ENCODE data around the gene KRT6C. TPM values are rescaled to one million over a fixed set of nuclear protein-coding genes. Genes with fewer than 3 reads are reported as not detected.
"Not testable (repeated sequence)": the region's sequence is repeated elsewhere in the genome, so short reads cannot be mapped to it uniquely, and the experiment has no call there.

KRT6C gene
- total RNA-seq, 4 donors from 2014 or later, result not detected

GRCh38 chr12:52458861-52459260 lies 14.7 kb downstream of the KRT6C start:
- no peaks in the 10 kb centered on the region for H3K36me3 ChIP-seq
- TF ChIP-seq, protein P1, sequence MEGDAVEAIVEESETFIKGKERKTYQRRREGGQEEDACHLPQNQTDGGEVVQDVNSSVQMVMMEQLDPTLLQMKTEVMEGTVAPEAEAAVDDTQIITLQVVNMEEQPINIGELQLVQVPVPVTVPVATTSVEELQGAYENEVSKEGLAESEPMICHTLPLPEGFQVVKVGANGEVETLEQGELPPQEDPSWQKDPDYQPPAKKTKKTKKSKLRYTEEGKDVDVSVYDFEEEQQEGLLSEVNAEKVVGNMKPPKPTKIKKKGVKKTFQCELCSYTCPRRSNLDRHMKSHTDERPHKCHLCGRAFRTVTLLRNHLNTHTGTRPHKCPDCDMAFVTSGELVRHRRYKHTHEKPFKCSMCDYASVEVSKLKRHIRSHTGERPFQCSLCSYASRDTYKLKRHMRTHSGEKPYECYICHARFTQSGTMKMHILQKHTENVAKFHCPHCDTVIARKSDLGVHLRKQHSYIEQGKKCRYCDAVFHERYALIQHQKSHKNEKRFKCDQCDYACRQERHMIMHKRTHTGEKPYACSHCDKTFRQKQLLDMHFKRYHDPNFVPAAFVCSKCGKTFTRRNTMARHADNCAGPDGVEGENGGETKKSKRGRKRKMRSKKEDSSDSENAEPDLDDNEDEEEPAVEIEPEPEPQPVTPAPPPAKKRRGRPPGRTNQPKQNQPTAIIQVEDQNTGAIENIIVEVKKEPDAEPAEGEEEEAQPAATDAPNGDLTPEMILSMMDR (IDR thresholded peaks at IDR 0.05), result no peak
- TF ChIP-seq EP300 (IDR thresholded peaks at IDR 0.05), result no peak
- no peak for TF ChIP-seq POLR2A (IDR thresholded peaks at IDR 0.05; ENCODE audit: low read depth)
- no peak for TF ChIP-seq POLR2AphosphoS5 (IDR thresholded peaks at IDR 0.05)
- intact Hi-C loops (cut with DNase I), result no loop called here
- H3K27me3 ChIP-seq, result no peaks in the 10 kb centered on the region
- no peaks in the 10 kb centered on the region for H3K9me3 ChIP-seq
- H3K4me1 ChIP-seq, result no peaks in the 10 kb centered on the region
- H3K4me3 ChIP-seq, result no peak overlapping the region
- no peak overlapping the region for H3K27ac ChIP-seq (replicated peaks in 1 of 4)
- no peak for DNase-seq (ENCODE audit: extremely low spot score)
- WGBS, result 96% methylated on average over 5 of the region's 5 CpGs

GRCh38 chr12:52455821-52456220 lies 17.8 kb downstream of the KRT6C start:
- TF ChIP-seq POLR2AphosphoS5 (IDR thresholded peaks at IDR 0.05), result no peak
- TF ChIP-seq, protein P1 (IDR thresholded peaks at IDR 0.05), result no peak
- TF ChIP-seq EP300 (IDR thresholded peaks at IDR 0.05), result no peak
- TF ChIP-seq POLR2A (IDR thresholded peaks at IDR 0.05; ENCODE audit: low read depth), result no peak
- WGBS, result 83% methylated on average over 1 of the region's 1 CpG
- intact Hi-C loops (cut with DNase I), result no loop called here
- no peak overlapping the region for H3K4me3 ChIP-seq
- no peak for DNase-seq (ENCODE audit: extremely low spot score)
- no peaks in the 10 kb centered on the region for H3K36me3 ChIP-seq
- H3K9me3 ChIP-seq, result no peaks in the 10 kb centered on the region
- no peaks in the 10 kb centered on the region for H3K4me1 ChIP-seq
- H3K27ac ChIP-seq (replicated peaks in 1 of 4), result no peak overlapping the region
- no peaks in the 10 kb centered on the region for H3K27me3 ChIP-seq

DNA sequence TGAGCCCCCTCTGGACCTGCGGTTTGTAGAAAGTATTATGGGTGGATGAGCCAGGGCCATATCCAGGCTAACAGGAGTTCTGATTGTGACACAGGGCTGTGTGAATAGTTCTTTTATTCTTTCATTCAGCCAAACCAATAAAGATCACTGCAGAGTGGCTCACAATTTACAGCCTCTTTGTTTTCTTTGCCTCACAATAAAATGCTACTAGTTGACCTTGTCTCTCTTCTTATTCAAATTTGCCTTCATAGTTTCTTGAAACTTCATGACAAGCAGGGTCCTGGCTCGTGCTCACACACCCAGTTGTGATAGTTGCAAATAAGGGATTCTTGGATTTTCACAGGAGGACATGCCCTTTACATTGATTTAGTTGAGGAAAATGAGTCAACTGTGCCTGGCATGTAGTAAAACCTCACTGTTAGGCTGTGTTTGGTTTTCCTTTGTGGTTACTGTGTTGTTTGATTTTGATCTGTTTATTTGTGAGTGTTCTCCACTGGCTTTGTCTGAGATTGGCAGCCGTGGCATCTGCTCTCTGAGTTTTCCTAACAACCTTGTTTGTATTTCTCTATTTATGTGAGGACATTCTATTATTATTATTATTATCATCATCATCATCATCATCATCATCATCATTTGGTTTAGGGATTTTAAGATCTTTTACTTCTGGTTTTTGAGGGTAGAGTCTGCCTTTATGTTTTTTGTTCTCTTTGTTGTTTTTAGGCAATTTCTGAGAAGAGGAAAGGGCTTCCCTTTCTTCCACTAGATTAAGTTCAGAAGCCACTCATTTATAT lies 19.0 kb downstream of the KRT6C start:
- Histone ChIP-seq H3K4me3 (no peak overlapping the region), H3K27ac (replicated peaks in 1 of 4) (no peak overlapping the region), H3K4me1 (no peaks in the 10 kb centered on the region), H3K36me3 (no peaks in the 10 kb centered on the region), H3K9me3 (no peaks in the 10 kb centered on the region), H3K27me3 (peaks cover 0 to 4% (median 0%) of the 10 kb centered on the region in 4 donors)
- DNase-seq (ENCODE audit: extremely low spot score), result peak; percentile 34
- TF ChIP-seq POLR2A (IDR thresholded peaks at IDR 0.05; ENCODE audit: low read depth), result no peak
- intact Hi-C loops (cut with DNase I), result no loop called here
- WGBS, result 67% methylated on average over 3 of the region's 3 CpGs

- H3K4me1 ChIP-seq, result no peaks in the 10 kb centered on the region
- peaks cover 0 to 4% (median 0%) of the 10 kb centered on the region in 4 donors for H3K27me3 ChIP-seq
- TF ChIP-seq POLR2A (IDR thresholded peaks at IDR 0.05; ENCODE audit: low read depth) (no peak), POLR2AphosphoS5 (IDR thresholded peaks at IDR 0.05) (no peak), EP300 (IDR thresholded peaks at IDR 0.05) (no peak)
- TF ChIP-seq, protein P1 (IDR thresholded peaks at IDR 0.05), result no peak
- intact Hi-C loops (cut with DNase I), result no loop called here
- DNase-seq (ENCODE audit: extremely low spot score), result peak; percentile 34
- H3K4me3 ChIP-seq, result no peak within 1 kb of the TSS
- H3K36me3 ChIP-seq, result no peaks in the 10 kb centered on the region
- WGBS, result 98% methylated on average over 6 of the region's 6 CpGs
- no peaks in the 10 kb centered on the region for H3K9me3 ChIP-seq
- no peak within 1 kb of the TSS for H3K27ac ChIP-seq (replicated peaks in 1 of 4)
These were observed 21.5 kb downstream of the KRT6C start, which contains the start of gene KRT6B for GRCh38 chr12:52452101-52452500. Gene KRT6B, minus strand, starts transcription at chr12:52452146. Its CDS starts 68 bp downstream, at chr12:52452078.

- Histone ChIP-seq H3K27me3 (peaks cover 0 to 4% (median 0%) of the 10 kb centered on the region in 4 donors), H3K4me1 (no peaks in the 10 kb centered on the region), H3K9me3 (no peaks in the 10 kb centered on the region), H3K27ac (replicated peaks in 1 of 4) (no peak overlapping the region), H3K36me3 (no peaks in the 10 kb centered on the region), H3K4me3 (no peak overlapping the region)
- 57% methylated on average over 3 of the region's 3 CpGs for WGBS
- TF ChIP-seq, protein P1 (IDR thresholded peaks at IDR 0.05), result no peak
- intact Hi-C loops (cut with DNase I), result no loop called here
- DNase-seq (ENCODE audit: extremely low spot score), result peak; percentile 29
These were observed 25.4 kb downstream of the KRT6C start for GRCh38 chr12:52448228-52448627.

GRCh38 chr12:52447196-52447595 lies 26.4 kb downstream of the KRT6C start:
- H3K4me1 ChIP-seq; H3K9me3 ChIP-seq; DNase-seq (ENCODE audit: extremely low spot score); H3K27me3 ChIP-seq; H3K27ac ChIP-seq (replicated peaks in 1 of 4); H3K4me3 ChIP-seq; H3K36me3 ChIP-seq; intact Hi-C loops (cut with DNase I): not testable (repeated sequence)
- 95% methylated on average over 10 of the region's 11 CpGs for WGBS

All from esophagus muscularis mucosa (tissue), 4 donors.